ENCODE data around the gene COX5B.

COX5B gene

DNA sequence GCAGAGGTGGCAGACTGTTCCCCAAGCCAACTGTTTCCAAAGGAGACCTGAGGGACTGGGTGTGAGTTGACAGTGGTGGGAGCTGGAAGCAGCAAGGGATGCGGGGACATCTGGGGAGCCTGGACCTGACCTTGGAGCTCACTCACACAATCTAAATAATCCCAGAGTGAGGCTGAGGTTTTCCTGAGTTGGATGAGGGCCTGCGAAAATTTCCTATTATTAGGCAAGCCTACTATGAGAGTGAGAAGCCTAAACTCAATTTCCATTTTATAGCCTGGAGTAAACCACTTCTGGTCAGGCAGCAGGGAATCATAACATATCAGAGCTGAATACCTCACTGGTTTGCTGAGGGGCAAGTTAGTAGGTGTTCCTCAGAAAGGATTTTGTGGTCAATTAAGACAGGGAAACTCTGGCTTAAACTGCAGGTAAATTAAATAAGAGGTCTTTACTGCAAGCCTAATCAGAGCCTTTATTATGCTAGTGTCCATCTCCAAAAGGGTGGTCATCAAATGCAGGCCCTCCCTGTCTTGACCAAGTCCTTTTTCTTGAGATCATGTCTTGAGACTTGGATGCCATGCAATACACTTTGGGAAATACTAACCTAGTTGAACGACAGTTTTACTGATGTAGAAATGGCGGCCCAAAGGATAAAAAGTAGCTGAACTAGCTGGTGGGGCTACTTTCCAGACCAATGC lies 1.7 kb upstream of the COX5B start:
- no peak for DNase-seq (ENCODE audit: low read depth in 1 of 2, low spot score in 1 of 2)
- in situ Hi-C loops (cut with HindIII; ENCODE audit: low pct_unique_long_range_greater_than_20kb, low sequenced_read_pairs) = no loop called here
- TF ChIP-seq JUND (IDR thresholded peaks at IDR 0.05; ENCODE audit: low read depth) = no peak

DNA sequence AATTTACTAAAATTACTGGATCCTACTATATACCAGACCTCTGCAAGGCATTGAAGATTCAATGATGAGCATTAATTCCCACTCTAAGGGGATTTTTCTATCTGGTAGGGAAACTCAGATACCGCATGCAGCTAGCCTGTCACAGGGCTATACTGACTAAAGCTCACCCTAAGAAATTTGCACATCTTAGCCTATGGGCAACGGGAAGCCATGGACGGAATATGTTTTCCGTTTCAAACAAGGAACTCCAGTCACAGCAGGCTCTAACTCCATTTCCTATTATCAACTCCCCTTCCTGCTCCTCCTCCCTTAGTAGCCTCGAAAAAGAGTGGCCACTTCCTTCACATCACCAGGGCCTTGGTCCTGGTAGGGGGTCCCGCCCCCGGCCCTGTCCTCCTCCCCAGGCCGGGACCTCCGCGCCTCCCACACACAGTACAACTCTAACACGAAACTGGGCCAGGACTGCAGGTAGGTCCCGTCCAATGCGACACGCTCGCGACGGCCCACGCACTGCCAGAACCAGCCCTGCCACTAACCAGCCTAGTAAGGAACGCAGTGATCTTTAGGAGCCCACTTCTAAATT lies 659 bp upstream of the COX5B start:
- DNase-seq (ENCODE audit: low read depth in 1 of 2, low spot score in 1 of 2) = no peak
- in situ Hi-C loops (cut with HindIII; ENCODE audit: low pct_unique_long_range_greater_than_20kb, low sequenced_read_pairs) = no loop called here
- no peak for TF ChIP-seq JUND (IDR thresholded peaks at IDR 0.05; ENCODE audit: low read depth)

DNA sequence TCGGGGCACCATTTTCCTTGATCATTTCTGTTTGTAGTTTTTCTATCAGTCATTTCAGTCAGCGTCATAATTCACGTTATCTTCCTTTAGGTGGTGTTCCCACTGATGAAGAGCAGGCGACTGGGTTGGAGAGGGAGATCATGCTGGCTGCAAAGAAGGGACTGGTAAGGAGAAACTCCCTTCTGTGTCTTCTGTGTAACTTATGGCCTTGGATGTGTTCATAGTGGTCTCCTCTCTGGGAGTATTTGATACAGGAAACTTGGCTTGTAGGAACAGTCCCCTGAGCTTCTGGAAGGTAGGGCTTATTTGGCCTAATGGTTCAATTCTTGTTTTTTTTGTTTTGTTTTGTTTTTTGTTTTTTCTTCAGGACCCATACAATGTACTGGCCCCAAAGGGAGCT lies 1.1 kb downstream of the COX5B start:
- no peak for DNase-seq (ENCODE audit: low read depth in 1 of 2, low spot score in 1 of 2)
- in situ Hi-C loops (cut with HindIII; ENCODE audit: low pct_unique_long_range_greater_than_20kb, low sequenced_read_pairs) = no loop called here
- TF ChIP-seq JUND (IDR thresholded peaks at IDR 0.05; ENCODE audit: low read depth) = no peak

DNA sequence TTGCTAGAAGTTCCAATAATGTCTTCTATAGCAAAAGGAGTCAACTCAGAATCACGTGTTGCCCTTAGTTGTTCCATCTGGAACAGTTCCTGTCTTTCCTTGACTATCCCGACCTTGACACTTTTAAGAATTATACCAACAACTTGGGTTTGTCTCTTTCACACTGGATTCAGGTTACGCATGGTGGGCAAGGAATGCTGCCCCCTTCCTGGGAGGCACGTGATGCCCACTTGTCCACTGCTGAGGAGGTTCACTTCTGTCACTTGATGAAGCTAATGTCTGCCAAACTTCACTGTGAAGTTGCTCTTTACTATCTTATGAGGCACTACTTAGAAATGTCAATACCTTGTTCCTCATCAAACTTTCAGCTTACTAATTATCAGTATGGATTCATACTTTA lies 5.3 kb downstream of the COX5B start:
- no peak for TF ChIP-seq JUND (IDR thresholded peaks at IDR 0.05; ENCODE audit: low read depth)
- in situ Hi-C loops (cut with HindIII; ENCODE audit: low pct_unique_long_range_greater_than_20kb, low sequenced_read_pairs) = no loop called here
- DNase-seq (ENCODE audit: low read depth in 1 of 2, low spot score in 1 of 2) = no peak

DNA sequence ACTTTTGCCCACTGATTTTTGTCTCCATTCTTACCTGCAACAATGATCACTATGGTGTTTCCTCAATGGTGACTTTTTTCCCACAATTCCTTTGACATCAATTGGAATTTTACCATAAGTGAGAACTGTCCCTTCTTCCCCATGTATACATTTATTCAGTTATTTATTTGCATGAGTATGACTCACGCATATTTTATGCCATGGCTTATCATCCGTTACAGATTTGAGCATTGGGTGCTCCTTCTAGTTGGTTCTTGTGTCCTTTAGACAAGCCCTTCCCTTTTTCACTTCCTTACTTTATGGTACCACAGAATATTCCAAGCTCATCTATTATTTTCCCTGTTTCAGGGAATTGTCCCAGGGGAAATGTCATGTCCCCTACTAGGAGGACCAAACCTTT lies 7.6 kb downstream of the COX5B start:
- no peak for DNase-seq (ENCODE audit: low read depth in 1 of 2, low spot score in 1 of 2)
- no peak for TF ChIP-seq JUND (IDR thresholded peaks at IDR 0.05; ENCODE audit: low read depth)
- in situ Hi-C loops (cut with HindIII; ENCODE audit: low pct_unique_long_range_greater_than_20kb, low sequenced_read_pairs) = no loop called here

DNA sequence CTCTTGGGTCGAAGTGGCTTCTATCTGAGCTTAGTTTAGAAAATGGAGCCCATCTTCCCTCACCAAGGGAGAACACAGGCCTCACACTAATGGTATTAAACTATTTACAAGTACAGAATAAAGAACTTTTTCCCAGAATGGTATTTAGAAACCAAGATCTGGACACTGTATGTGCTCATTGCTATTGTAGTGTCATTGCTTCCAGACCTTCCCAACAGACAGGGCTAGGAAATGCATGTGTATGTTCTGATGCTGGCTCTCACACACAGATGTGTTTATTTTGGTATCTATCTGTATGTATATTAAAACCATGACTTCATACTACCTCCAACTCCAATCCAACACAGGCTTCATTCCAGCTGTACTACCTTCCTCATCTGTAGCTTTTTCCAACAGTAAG lies 8.0 kb downstream of the COX5B start:
- no peak for TF ChIP-seq JUND (IDR thresholded peaks at IDR 0.05; ENCODE audit: low read depth)
- in situ Hi-C loops (cut with HindIII; ENCODE audit: low pct_unique_long_range_greater_than_20kb, low sequenced_read_pairs) = no loop called here
- DNase-seq (ENCODE audit: low read depth in 1 of 2, low spot score in 1 of 2) = no peak

DNA sequence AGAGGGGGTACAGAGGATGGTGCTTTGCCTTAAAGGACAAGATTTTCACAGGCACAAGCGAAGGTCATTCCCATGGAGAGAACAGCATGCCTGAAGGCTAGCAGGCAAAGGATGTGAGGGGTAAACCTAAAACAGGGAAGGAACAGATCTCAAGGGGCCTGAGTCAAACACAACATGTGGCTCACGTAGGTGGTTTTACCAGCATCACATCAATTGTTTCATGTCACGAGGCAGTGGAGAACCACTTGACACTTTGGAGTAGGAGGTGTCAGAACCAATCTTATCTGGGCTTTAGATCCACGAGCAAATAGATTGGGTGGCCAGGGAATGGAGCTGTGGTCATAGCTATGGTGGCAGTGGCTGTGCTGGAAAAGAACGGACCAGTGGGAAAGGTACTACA lies 8.4 kb downstream of the COX5B start:
- no peak for DNase-seq (ENCODE audit: low read depth in 1 of 2, low spot score in 1 of 2)
- in situ Hi-C loops (cut with HindIII; ENCODE audit: low pct_unique_long_range_greater_than_20kb, low sequenced_read_pairs) = no loop called here
- TF ChIP-seq JUND (IDR thresholded peaks at IDR 0.05; ENCODE audit: low read depth) = no peak

DNA sequence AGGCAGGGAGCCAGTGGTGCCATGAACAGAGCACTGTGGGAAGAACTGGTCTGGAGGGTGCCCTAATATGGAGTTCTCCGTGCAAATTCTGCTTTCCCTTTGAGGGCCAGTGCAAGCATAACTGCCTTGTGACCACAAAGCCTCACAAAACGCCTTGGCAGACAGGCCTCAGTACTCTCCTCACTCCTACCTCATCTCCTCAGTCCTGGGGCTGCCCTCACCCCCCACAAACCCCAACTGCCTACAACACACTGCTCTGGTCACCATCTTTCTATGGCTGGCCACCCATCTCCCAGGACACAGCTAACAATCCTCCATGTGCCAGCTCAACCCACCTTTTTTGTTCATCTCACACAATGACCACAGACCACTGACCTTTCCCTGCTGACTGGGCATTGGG lies 8.9 kb downstream of the COX5B start:
- in situ Hi-C loops (cut with HindIII; ENCODE audit: low pct_unique_long_range_greater_than_20kb, low sequenced_read_pairs) = no loop called here
- DNase-seq (ENCODE audit: low read depth in 1 of 2, low spot score in 1 of 2) = no peak
- no peak for TF ChIP-seq JUND (IDR thresholded peaks at IDR 0.05; ENCODE audit: low read depth)

DNA sequence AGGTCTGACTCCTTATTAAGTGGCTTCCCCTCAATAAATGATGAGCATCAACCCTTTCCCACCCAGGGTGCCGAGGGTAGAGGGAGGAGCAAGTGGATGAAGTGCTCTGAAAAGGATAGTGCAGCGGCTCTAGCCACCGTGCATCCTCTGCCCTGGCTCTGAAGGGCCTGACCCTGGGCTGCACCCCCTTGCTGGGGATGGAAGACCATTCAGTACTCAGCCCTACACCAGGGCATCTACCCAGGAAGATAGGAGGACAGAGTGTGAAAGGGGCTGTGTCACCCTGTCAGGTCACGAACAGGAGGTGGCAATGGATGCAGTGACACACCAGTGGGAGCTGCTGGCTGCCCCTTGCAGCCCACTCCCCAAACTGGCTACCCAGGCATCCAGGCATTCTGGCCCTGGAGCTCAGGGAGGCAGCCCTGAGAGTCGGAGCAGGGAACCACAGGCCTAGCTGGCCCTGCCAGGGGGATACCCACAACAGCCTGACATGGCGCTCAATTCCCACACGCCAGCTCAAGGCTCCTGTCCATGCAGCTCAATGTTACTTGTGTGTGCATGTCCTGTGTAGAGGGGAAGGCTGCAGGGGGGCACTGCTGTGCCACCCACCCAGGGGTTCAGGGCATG lies 10.4 kb downstream of the COX5B start:
- in situ Hi-C loops (cut with HindIII; ENCODE audit: low pct_unique_long_range_greater_than_20kb, low sequenced_read_pairs) = no loop called here
- DNase-seq (ENCODE audit: low read depth in 1 of 2, low spot score in 1 of 2) = no peak
- TF ChIP-seq JUND (IDR thresholded peaks at IDR 0.05; ENCODE audit: low read depth) = no peak

DNA sequence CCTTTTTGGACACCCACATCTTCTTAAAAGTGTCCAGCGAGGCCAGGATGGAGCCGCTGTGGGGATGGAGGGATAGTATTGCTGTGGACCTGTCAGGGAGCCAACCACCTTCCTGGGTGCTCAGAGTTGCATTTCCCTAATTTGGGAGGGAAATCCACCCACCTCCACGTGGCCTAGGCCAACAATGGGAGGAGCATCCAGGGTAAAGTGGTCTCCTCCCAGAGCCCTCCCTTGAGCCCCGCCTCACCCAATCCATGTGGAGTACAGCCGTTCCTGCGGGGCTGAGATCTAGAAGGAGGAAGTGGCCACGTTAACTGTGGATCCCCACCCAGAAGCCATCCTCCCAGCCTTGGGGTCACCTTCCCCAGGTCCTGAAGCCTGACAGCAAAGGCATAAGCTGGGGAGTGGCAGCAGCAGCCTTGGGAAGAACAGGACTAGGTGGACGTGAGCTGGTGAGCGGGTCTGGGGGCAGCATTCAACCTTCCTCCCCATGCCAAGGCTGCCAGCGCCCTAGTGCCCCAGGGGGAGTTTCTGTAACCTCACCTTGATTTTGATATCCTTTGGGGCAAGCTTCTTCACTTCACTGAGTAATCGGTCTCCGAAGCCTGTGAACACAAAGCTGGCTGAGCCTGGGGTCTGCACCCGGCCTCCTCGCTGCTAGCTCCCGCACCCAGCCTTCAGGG lies 11.2 kb downstream of the COX5B start:
- no peak for DNase-seq (ENCODE audit: low read depth in 1 of 2, low spot score in 1 of 2)
- in situ Hi-C loops (cut with HindIII; ENCODE audit: low pct_unique_long_range_greater_than_20kb, low sequenced_read_pairs) = no loop called here
- no peak for TF ChIP-seq JUND (IDR thresholded peaks at IDR 0.05; ENCODE audit: low read depth)

DNA sequence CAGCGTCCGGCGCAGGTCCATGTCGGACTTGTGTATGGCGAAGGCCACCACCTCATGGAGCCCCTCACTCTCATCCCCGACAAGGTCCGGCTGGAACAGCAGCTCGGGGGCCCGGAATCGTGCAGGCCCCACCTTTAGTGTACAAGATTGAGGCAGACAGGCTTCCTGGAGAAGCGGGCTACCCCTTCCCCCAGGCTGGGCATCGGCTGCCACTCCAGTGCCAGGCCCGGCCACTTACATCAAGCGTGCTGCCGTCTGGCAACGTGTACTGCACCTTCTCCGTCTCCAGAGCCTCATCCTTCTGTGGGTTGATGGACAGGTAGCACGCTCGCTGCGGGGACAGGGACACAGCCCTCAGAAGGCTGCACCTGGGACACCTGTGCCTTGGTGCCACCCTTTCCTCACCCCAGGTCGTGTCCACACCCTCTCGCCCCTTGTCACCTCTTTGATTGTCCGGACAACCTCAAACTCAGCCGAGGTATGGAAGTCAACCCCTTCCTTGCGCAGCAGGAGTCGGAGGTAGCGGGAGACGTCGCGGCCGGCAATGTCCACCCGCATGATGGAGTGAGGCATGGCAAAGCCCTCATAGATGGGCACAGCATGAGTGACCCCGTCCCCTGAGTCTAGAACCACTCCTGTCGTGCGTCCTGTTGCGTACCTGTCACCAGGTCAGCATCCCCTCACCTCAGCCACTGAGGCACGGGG lies 12.3 kb downstream of the COX5B start:
- no peak for DNase-seq (ENCODE audit: low read depth in 1 of 2, low spot score in 1 of 2)
- in situ Hi-C loops (cut with HindIII; ENCODE audit: low pct_unique_long_range_greater_than_20kb, low sequenced_read_pairs) = no loop called here
- no peak for TF ChIP-seq JUND (IDR thresholded peaks at IDR 0.05; ENCODE audit: low read depth)

DNA sequence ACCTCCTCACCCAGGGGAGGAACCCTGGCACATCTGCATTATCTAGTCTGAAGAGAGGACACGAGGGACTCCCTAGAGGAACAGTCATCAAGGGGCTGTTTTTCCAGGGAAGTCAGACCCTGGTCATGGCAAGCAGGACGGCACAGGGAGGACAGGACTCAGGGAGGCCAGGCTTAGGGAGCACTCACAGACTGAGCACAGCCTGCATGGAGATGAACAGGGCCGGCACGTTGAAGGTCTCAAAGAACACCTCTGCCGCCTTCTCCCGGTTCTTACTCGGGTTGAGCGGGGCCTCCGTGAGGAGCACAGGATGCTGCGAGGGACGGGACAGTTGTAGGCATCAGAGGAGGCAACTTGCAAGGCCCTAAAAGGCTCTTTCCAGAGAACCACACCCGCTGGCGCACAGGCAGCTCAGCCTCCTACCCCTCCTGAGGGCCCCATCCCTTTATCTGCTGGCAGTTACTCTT lies 12.9 kb downstream of the COX5B start:
- in situ Hi-C loops (cut with HindIII; ENCODE audit: low pct_unique_long_range_greater_than_20kb, low sequenced_read_pairs) = no loop called here
- no peak for TF ChIP-seq JUND (IDR thresholded peaks at IDR 0.05; ENCODE audit: low read depth)
- DNase-seq (ENCODE audit: low read depth in 1 of 2, low spot score in 1 of 2) = no peak
